ENCODE measurements around the gene SDS. TPM values are rescaled to one million over a fixed set of nuclear protein-coding genes. Genes with fewer than 3 reads are reported as not detected.

The SDS gene
- total RNA-seq, 1 experiment from 2014 or later: not detected

DNA sequence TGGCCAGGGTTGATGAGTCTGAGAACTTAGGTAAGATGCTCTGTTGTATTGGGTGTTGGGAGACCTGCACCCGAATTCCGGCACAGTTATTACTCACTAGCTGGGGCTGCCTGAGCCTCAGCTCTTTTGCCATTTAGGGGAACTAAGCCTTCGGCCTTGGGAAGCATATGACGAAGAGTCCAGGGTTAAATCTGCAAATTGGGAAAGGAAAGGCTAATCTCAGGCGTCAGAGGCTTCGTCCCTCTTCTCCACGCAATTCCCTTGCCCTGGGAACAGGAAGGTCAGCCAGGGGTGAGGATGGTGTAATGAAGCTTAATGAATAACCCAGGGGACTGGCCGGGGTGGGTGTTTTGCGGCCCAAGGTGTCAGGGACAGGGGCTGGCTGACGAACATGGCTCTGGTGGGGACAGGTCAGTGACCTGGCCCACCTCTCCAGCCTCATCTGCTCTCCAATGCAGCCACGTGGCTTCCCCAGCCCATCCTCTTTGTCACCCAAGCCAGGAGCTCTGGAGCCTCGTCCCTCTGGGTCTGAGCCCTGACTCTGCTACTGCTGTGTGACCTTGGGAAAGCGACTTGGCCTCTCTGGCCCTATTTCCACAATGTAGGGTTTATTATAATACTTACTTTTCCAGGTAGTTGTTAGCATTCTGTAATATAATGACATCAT lies 14.7 kb upstream of the SDS start:
- no peaks in the 10 kb centered on the region for H3K27me3 ChIP-seq
- no peak for DNase-seq
- H3K4me1 ChIP-seq: 0 out of 2 replicates have a peak, but pooled peaks cover 4% of the 10 kb centered on the region
- H3K36me3 ChIP-seq: no peaks in the 10 kb centered on the region
- no peaks in the 10 kb centered on the region for H3K9me3 ChIP-seq (replicated peaks)
- H3K4me3 ChIP-seq: no peak overlapping the region
- no peak overlapping the region for H3K27ac ChIP-seq

- H3K4me3 ChIP-seq: no peak overlapping the region
- H3K36me3 ChIP-seq: no peaks in the 10 kb centered on the region
- H3K4me1 ChIP-seq: no peaks in the 10 kb centered on the region
- DNase-seq: no peak
- no peak overlapping the region for H3K27ac ChIP-seq
- no peaks in the 10 kb centered on the region for H3K9me3 ChIP-seq (replicated peaks)
- no peaks in the 10 kb centered on the region for H3K27me3 ChIP-seq
These were observed 12.5 kb upstream of the SDS start for GRCh38 chr12:113416091-113416754.

GRCh38 chr12:113414519-113415038 lies 10.9 kb upstream of the SDS start:
- H3K27me3 ChIP-seq: no peaks in the 10 kb centered on the region
- H3K4me3 ChIP-seq: no peak overlapping the region
- H3K9me3 ChIP-seq (replicated peaks): no peaks in the 10 kb centered on the region
- no peak for DNase-seq
- no peaks in the 10 kb centered on the region for H3K4me1 ChIP-seq
- H3K36me3 ChIP-seq: no peaks in the 10 kb centered on the region
- no peak overlapping the region for H3K27ac ChIP-seq

GRCh38 chr12:113413488-113413939 lies 9.8 kb upstream of the SDS start:
- peak; percentile 23 to 30 for DNase-seq
- Histone ChIP-seq H3K27me3 (no peaks in the 10 kb centered on the region), H3K4me3 (no peak overlapping the region), H3K27ac (no peak overlapping the region), H3K9me3 (replicated peaks) (no peaks in the 10 kb centered on the region), H3K36me3 (no peaks in the 10 kb centered on the region), H3K4me1 (no peaks in the 10 kb centered on the region)

GRCh38 chr12:113409462-113410124 lies 5.9 kb upstream of the SDS start:
- Histone ChIP-seq H3K9me3 (replicated peaks) (no peaks in the 10 kb centered on the region), H3K27ac (no peak overlapping the region), H3K36me3 (no peaks in the 10 kb centered on the region), H3K27me3 (peaks cover 2% of the 10 kb centered on the region; the same call in 1 of the 2 replicates), H3K4me1 (no peaks in the 10 kb centered on the region), H3K4me3 (no peak overlapping the region)
- DNase-seq: no peak

DNA sequence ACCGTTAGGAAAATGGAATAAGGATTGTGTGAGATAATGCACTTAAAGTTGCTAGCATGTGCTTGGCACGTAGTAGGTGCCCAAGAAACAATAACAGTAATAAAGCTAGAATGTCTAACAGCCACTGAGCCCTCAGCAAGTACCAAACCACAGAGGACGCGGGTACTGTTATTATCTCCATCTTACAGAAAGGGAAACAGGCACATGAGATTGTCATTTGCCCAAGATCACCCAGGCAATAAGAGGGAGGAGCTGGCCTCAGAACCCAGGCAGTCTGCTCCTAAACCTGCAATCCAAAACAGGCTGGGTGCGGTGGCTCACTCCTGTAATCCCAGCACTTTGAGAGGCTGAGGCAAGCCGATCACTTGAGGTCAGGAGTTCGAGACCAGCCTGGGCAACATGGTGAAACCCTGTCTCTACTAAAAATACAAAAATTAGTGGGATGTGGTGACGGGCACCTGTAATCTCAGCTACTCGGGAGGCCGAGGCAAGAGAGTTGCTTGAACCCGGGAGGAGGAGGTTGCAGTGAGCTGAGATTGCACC lies 5.1 kb upstream of the SDS start:
- H3K9me3 ChIP-seq (replicated peaks): no peaks in the 10 kb centered on the region
- H3K4me3 ChIP-seq: no peak overlapping the region
- peaks cover 4% of the 10 kb centered on the region; the same call in 1 of the 2 replicates for H3K27me3 ChIP-seq
- H3K4me1 ChIP-seq: no peaks in the 10 kb centered on the region
- no peak overlapping the region for H3K27ac ChIP-seq
- H3K36me3 ChIP-seq: no peaks in the 10 kb centered on the region
- DNase-seq: no peak

GRCh38 chr12:113407931-113408600 lies 4.4 kb upstream of the SDS start:
- no peak overlapping the region for H3K4me3 ChIP-seq
- no peaks in the 10 kb centered on the region for H3K36me3 ChIP-seq
- no peaks in the 10 kb centered on the region for H3K9me3 ChIP-seq (replicated peaks)
- H3K4me1 ChIP-seq: no peaks in the 10 kb centered on the region
- H3K27me3 ChIP-seq: peaks cover 4% of the 10 kb centered on the region; the same call in 1 of the 2 replicates
- no peak for DNase-seq
- H3K27ac ChIP-seq: no peak overlapping the region

DNA sequence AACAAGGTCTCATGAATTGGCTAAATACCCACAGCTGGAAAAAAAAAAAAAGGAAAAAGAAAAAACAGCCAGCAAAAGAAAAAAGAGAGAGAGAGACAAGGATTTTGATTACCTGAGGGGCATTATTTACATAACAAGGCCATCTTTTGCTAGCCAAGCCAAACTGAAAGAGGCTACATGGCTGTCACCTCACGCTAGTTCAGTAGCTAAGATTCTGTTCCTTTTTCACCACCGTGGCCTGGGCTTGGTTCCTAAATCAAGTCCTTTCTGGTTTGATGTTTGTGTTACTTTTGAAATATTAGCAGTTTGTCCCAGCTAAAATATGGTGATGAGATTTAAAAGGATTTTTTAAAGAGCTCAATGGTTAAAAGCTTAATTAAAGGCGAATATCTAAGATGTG lies 2.0 kb upstream of the SDS start:
- Histone ChIP-seq H3K27ac (no peak overlapping the region), H3K27me3 (peaks cover 4% of the 10 kb centered on the region; the same call in 1 of the 2 replicates), H3K9me3 (replicated peaks) (no peaks in the 10 kb centered on the region), H3K36me3 (no peaks in the 10 kb centered on the region), H3K4me3 (no peak overlapping the region), H3K4me1 (no peaks in the 10 kb centered on the region)
- no peak for DNase-seq

DNA sequence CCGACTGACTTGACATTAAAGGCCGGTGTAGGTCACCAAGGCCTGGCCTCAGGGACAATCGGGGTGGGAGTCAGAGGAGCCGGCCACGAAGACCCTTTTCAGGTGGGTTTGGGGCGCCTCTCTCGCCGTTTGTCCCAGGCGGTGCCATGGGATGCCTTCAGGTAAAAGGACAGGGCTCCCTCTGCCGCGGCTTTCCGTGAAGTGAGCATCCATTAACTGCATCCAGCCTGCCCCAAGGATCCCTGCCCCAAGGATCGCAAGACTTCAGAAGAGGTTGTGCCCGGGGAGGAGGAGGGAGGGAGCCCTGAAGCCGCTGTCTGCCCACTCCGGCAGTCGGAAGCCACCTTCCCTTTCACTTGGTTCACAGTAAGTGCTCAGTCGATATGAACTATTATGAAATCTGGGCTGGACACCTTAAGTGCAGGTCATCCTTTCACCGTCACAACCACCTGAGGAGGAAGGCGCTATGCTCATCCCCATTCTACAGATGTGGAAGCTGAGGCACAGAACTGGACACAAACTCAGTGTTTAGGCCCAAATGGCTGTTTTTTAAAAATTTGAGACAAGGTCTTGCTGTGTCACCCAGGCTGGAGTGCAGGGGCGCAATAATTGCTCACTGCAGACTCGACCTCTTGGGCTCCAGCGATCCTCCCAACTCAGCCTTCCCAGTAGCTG lies 964 bp downstream of the SDS start:
- Histone ChIP-seq H3K36me3 (no peaks in the 10 kb centered on the region), H3K4me1 (no peaks in the 10 kb centered on the region), H3K9me3 (replicated peaks) (no peaks in the 10 kb centered on the region), H3K4me3 (no peak overlapping the region), H3K27ac (no peak overlapping the region), H3K27me3 (peaks cover 4% of the 10 kb centered on the region; the same call in 1 of the 2 replicates)
- no peak for DNase-seq

- H3K4me1 ChIP-seq: no peaks in the 10 kb centered on the region
- no peaks in the 10 kb centered on the region for H3K9me3 ChIP-seq (replicated peaks)
- no peak overlapping the region for H3K4me3 ChIP-seq
- no peaks in the 10 kb centered on the region for H3K36me3 ChIP-seq
- DNase-seq: no peak
- no peak overlapping the region for H3K27ac ChIP-seq
- H3K27me3 ChIP-seq: peaks cover 7% of the 10 kb centered on the region; the same call in 1 of the 2 replicates
These were observed 2.4 kb downstream of the SDS start for GRCh38 chr12:113401066-113402000.

GRCh38 chr12:113400362-113400761 lies 3.3 kb downstream of the SDS start:
- Histone ChIP-seq H3K27me3 (peaks cover 7% of the 10 kb centered on the region; the same call in 1 of the 2 replicates), H3K4me3 (no peak overlapping the region), H3K27ac (no peak overlapping the region), H3K9me3 (replicated peaks) (no peaks in the 10 kb centered on the region), H3K4me1 (no peaks in the 10 kb centered on the region), H3K36me3 (no peaks in the 10 kb centered on the region)
- no peak for DNase-seq

DNA sequence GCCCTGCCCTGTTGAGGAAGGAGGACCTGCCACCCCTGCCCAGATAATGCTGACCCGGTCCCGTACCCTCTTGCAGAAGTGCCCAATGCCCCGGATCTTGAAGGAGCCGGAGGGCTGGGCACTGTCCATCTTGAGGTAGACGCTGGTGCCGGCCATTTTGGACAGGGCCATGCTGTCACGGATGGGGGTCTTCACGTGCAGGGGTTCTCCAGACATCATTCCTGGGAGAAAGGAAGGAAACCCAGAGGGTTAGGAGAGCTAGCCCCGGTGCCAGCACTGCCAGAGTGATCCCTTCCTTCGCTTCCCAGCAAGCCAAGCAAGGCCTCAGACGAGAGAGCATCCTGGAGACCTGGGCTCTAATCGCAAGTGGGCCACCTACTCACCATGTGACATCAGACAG lies 4.2 kb downstream of the SDS start:
- Histone ChIP-seq H3K4me3 (no peak overlapping the region), H3K36me3 (no peaks in the 10 kb centered on the region), H3K27ac (no peak overlapping the region), H3K4me1 (no peaks in the 10 kb centered on the region), H3K27me3 (peaks cover 4% of the 10 kb centered on the region; the same call in 1 of the 2 replicates), H3K9me3 (replicated peaks) (no peaks in the 10 kb centered on the region)
- no peak for DNase-seq

Measured in SJCRH30 (cell line).